Keratinocyte (primary cell): ENCODE measurements around the gene GADD45GIP1.

Experiments used
- CTCF ChIP-seq, 3 experiments: IDR thresholded peaks in 1 of 3; conservative IDR thresholded peaks in 1 of 3; optimal IDR thresholded peaks in 1 of 3; 2 replicates in 2 of 3; 3 replicates in 1 of 3; pipeline versions ENCODE3 to v1.5.1; 2011; ENCODE audit warnings: low read length in 3 of 3, mild to moderate bottlenecking in 3 of 3, moderate library complexity in 2 of 3, control low read depth in 1 of 3, inconsistent platforms in 1 of 3; ENCODE audit not compliant: insufficient read depth in 2 of 3; ENCODE audit errors: extremely low read depth in 1 of 3
- EZH2 ChIP-seq: IDR thresholded peaks from one replicate; pipeline ENCODE4 v1.6.1; 2012; ENCODE audit warnings: inconsistent platforms, mild to moderate bottlenecking, low read length, moderate library complexity

DNA sequence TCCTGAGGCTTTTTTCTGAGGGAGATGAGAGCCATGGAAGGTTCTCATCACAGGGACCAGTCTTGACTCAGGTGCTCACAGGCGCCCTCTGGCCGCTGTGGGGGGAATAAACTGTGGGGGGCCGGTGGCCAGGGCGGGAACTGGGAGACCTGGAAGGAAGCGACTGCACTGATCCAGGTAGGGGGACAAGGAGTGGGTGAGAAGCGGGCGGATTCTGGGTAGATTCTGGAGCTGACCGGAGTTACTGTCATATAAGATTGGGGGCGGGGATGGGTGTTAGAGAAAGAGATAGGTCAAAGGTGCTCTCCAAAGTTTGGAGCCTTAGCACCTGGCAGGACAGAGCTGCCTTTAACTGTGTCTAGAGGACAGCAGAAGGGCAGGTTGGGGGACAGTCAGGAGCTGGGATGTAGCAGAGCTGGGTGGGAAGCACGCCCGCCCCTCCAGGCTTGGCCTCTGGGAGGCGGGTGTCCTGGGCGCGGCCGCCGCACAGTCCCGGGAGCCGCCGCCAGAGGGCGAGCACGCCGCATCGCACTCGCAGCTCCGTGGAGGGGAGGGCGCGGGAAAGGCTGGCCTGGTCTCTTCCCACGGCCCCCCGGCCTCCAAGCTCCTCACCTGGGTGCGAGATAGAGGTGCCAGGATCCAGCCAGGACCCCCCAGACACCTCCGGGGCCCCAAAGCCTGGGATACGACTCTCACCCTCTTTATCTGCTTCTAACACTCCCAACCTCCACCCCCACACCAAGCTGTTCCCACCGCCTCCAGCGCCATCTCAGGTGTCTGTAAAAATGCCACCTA, 8.2 kb upstream of the GADD45GIP1 start:
- TF ChIP-seq CTCF (optimal IDR thresholded peaks at IDR 0.05 in 1 of 3, IDR thresholded peaks at IDR 0.05 in 1 of 3, conservative IDR thresholded peaks at IDR 0.05 in 1 of 3; ENCODE audit: extremely low read depth in 1 of 3, insufficient read depth in 2 of 3, low read length in 3 of 3) (peak; percentile 72 to 97 (median 94)), EZH2 (no peak)
